ENCODE measurements around the gene PCDHGB5. TPM values are rescaled to one million over a fixed set of nuclear protein-coding genes. Genes with fewer than 3 reads are reported as not detected.

The PCDHGB5 gene
- polyA plus RNA-seq, 1 of the 3 experiments (the other 2 are of a cell fraction) = 0.15 TPM

- peaks cover 3 to 57% of the 10 kb centered on the region in 2 experiments for H3K36me3 ChIP-seq (replicated peaks in 1 of 2; ENCODE audit: control insufficient read depth in 1 of 2, insufficient read depth in 2 of 2, low read length in 1 of 2)
- no peak within 1 kb of the TSS for H3K4me2 ChIP-seq
- TF ChIP-seq YY1 (IDR thresholded peaks at IDR 0.05; ENCODE audit: low read depth) (no peak), TEAD4 (IDR thresholded peaks at IDR 0.05; ENCODE audit: borderline replicate concordance, insufficient read depth) (no peak), RAD21 (IDR thresholded peaks at IDR 0.05; ENCODE audit: low read length) (no peak), RFX5 (IDR thresholded peaks at IDR 0.05; ENCODE audit: low read length) (no peak), MEF2A (IDR thresholded peaks at IDR 0.05; ENCODE audit: borderline replicate concordance, low read depth) (no peak)
- H3K4me1 ChIP-seq (ENCODE audit: control insufficient read depth in 1 of 2, insufficient read depth in 2 of 2, low read depth in 1 of 2, low read length in 1 of 2) = no peaks in the 10 kb centered on the region; a peak in 1 of 4 replicates
- no peaks in the 10 kb centered on the region for H3K27me3 ChIP-seq (ENCODE audit: insufficient read depth)
- no peak within 1 kb of the TSS for H2AFZ ChIP-seq (ENCODE audit: low read depth)
- peak within 1 kb of the TSS in 1 of 2 experiments; percentile 22; a peak in 1 of 4 replicates for H3K4me3 ChIP-seq (ENCODE audit: low read depth in 2 of 2, low read length in 1 of 2)
- H3K9me3 ChIP-seq = peaks cover 22% of the 10 kb centered on the region
- no peaks in the 10 kb centered on the region for H4K20me1 ChIP-seq (ENCODE audit: insufficient read depth)
- ChIA-PET POLR2A (no interaction called here), CTCF (interaction anchor here (0.9 to 2.7 kb wide), 6 partner anchors 17 to 197 kb away, joined by 3 to 10 read pairs (median 6); partner anchors contain the start of gene PCDHB14)
- H3F3A ChIP-seq (replicated peaks; ENCODE audit: insufficient read depth) = peaks cover 4% of the 10 kb centered on the region
- H3K9me2 ChIP-seq = no peaks in the 10 kb centered on the region
- DNase-seq = no peak
- 93% methylated on average over 42 of the region's 42 CpGs for WGBS (ENCODE audit: low lambda C conversion rate)
- H3K79me2 ChIP-seq (ENCODE audit: insufficient read depth) = peaks cover 23% of the 10 kb centered on the region
- H3K27ac ChIP-seq (ENCODE audit: low read depth in 2 of 2, low read length in 1 of 2) = no peak within 1 kb of the TSS
- no peak within 1 kb of the TSS for H3K9ac ChIP-seq
Observed at GRCh38 chr5:141420855-141421488, 23.2 kb downstream of the PCDHGB5 start, which contains the start of gene PCDHGA11. Gene PCDHGA11, plus strand, starts transcription at chr5:141421051. Its CDS starts 177 bp downstream, at chr5:141421228.

- Histone ChIP-seq H3K36me3 (replicated peaks in 1 of 2; ENCODE audit: control insufficient read depth in 1 of 2, insufficient read depth in 2 of 2, low read length in 1 of 2) (peaks cover 3 to 60% of the 10 kb centered on the region in 2 experiments), H3K9me2 (no peaks in the 10 kb centered on the region), H3K27ac (ENCODE audit: low read depth in 2 of 2, low read length in 1 of 2) (no peak overlapping the region), H3K4me2 (no peak overlapping the region), H3K79me2 (ENCODE audit: insufficient read depth) (peaks cover 23% of the 10 kb centered on the region), H3K4me3 (ENCODE audit: low read depth in 2 of 2, low read length in 1 of 2) (peak overlapping the region in 1 of 2 experiments; percentile 17; a peak in 1 of 4 replicates), H3K9ac (no peak overlapping the region), H3K9me3 (peaks cover 23% of the 10 kb centered on the region), H3K4me1 (ENCODE audit: control insufficient read depth in 1 of 2, insufficient read depth in 2 of 2, low read depth in 1 of 2, low read length in 1 of 2) (no peaks in the 10 kb centered on the region; a peak in 1 of 4 replicates), H3K27me3 (ENCODE audit: insufficient read depth) (no peaks in the 10 kb centered on the region), H3F3A (replicated peaks; ENCODE audit: insufficient read depth) (peaks cover 4% of the 10 kb centered on the region), H2AFZ (ENCODE audit: low read depth) (no peak overlapping the region), H4K20me1 (ENCODE audit: insufficient read depth) (no peaks in the 10 kb centered on the region)
- ChIA-PET CTCF (interaction anchor here (0.9 to 2.7 kb wide), 5 partner anchors 102 to 198 kb away, joined by 3 to 10 read pairs (median 7); partner anchors contain the start of gene PCDHB14), POLR2A (no interaction called here)
- DNase-seq = no peak
- 86% methylated on average over 13 of the region's 13 CpGs for WGBS (ENCODE audit: low lambda C conversion rate)
- no peak for TF ChIP-seq TAF1 (IDR thresholded peaks at IDR 0.05; ENCODE audit: borderline replicate concordance, low read depth, low read length)
- TF ChIP-seq NRF1 (IDR thresholded peaks at IDR 0.05; ENCODE audit: low read depth, low read length) = no peak
- TF ChIP-seq RAD21 (IDR thresholded peaks at IDR 0.05; ENCODE audit: low read length) = no peak
- no peak for TF ChIP-seq ELF1 (IDR thresholded peaks at IDR 0.05)
- TF ChIP-seq FOXJ3 (CRISPR knock-in tag; IDR thresholded peaks at IDR 0.05) = no peak
- no peak for TF ChIP-seq EP300 (IDR thresholded peaks at IDR 0.05; ENCODE audit: borderline replicate concordance in 1 of 2, low read depth in 1 of 2, low read length in 1 of 2)
- no peak for TF ChIP-seq POLR2AphosphoS5 (IDR thresholded peaks at IDR 0.05; ENCODE audit: low read depth, low read length)
- TF ChIP-seq PBX3 (IDR thresholded peaks at IDR 0.05) = no peak
- TF ChIP-seq FOXM1 (IDR thresholded peaks at IDR 0.05; ENCODE audit: low read depth) = no peak
- no peak for TF ChIP-seq USF2 (IDR thresholded peaks at IDR 0.05; ENCODE audit: borderline replicate concordance, low read depth, low read length)
- no peak for TF ChIP-seq USF1 (IDR thresholded peaks at IDR 0.05; ENCODE audit: borderline replicate concordance, low read depth)
- TF ChIP-seq GABPA (IDR thresholded peaks at IDR 0.05; ENCODE audit: low read depth) = no peak
- no peak for TF ChIP-seq JUND (IDR thresholded peaks at IDR 0.05)
- no peak for TF ChIP-seq FOSL2 (IDR thresholded peaks at IDR 0.05; ENCODE audit: borderline replicate concordance, low read depth)
- TF ChIP-seq MEF2A (IDR thresholded peaks at IDR 0.05; ENCODE audit: borderline replicate concordance, low read depth) = no peak
- TF ChIP-seq IRF3 (IDR thresholded peaks at IDR 0.05; ENCODE audit: low read depth, low read length) = no peak
- TF ChIP-seq RXRA (IDR thresholded peaks at IDR 0.05; ENCODE audit: borderline replicate concordance, low read depth) = no peak
Observed at GRCh38 chr5:141421489-141421855, 23.7 kb downstream of the PCDHGB5 start.

Measured in SK-N-SH (cell line).